Spleen (tissue), 7 donors: ENCODE results near the gene SSRP1.

Experiments
- CTCF ChIP-seq, 11 experiments: fragments of 200-600 bp in 7 of 11; fragments of 450-650 bp in 4 of 11; sonication (generic) in 4 of 11; IDR thresholded peaks in 8 of 11; conservative IDR thresholded peaks in 3 of 11; 1 replicate in 7 of 11; 2 replicates in 4 of 11; pipeline versions ENCODE4 v1.4.0 to v1.8.0; 2016 to 2021; ENCODE audit warnings: antibody characterized with exemption in 11 of 11, inconsistent platforms in 4 of 11, mild to moderate bottlenecking in 1 of 11
- POLR2A ChIP-seq, 3 donors: fragments of 450-650 bp; IDR thresholded peaks; one replicate each; pipeline ENCODE4 v1.5.1; 2017; ENCODE audit warnings: antibody characterized with exemption in 3 of 3, mild to moderate bottlenecking in 1 of 3
- POLR2AphosphoS5 ChIP-seq, 3 donors: sonication (generic); formaldehyde crosslinking; IDR thresholded peaks; one replicate each; pipeline ENCODE4 v1.5.1; 2017; ENCODE audit warnings: antibody characterized with exemption in 3 of 3
- donor health status: DM: no; HTN: no; CAD: no; lungs with moderate emphysema.
- donor health status: DM: no; HTN: no; CAD: no.
- donor health status: DM: no; HTN: no; CAD: no.

GRCh38 chr11:57353852-57354251 lies 18.2 kb upstream of the SSRP1 start:
- no peak for TF ChIP-seq POLR2A (IDR thresholded peaks at IDR 0.05)
- no peak for TF ChIP-seq CTCF (IDR thresholded peaks at IDR 0.05 in 8 of 11, conservative IDR thresholded peaks at IDR 0.05 in 3 of 11)
- no peak for TF ChIP-seq POLR2AphosphoS5 (IDR thresholded peaks at IDR 0.05)
